Activated CD4-positive, alpha-beta memory T cell treated with anti-CD3 and anti-CD28 coated beads, Interleukin-2, amount 10 ng/mL, durations not matched to agents 7 days and 5 days (primary cell): ENCODE measurements around the gene MED22. TPM values are rescaled to one million over a fixed set of nuclear protein-coding genes. Genes with fewer than 3 reads are reported as not detected.
"Not testable (repeated sequence)": the region's sequence is repeated elsewhere in the genome, so short reads cannot be mapped to it uniquely, and the experiment has no call there.

ENCODE experiments used
- CTCF ChIA-PET: fragments of 350-600 bp; sonication (Branson Sonifier 250); formaldehyde crosslinking; loops from one replicate; lab custom pipeline; 2021; ENCODE audit warnings: antibody characterized with exemption, inconsistent platforms; lab: Charles Lee
- POLR2A ChIA-PET: fragments of 350-600 bp; sonication (Branson Sonifier 250); formaldehyde crosslinking; loops from one replicate; lab custom pipeline; 2021; ENCODE audit warnings: antibody characterized with exemption; lab: Charles Lee
- DNase-seq: peaks from one replicate; pipeline ENCODE4 v3.0.0-alpha.2; 2020
- H3K27ac Mint-ChIP-seq: one replicate; pipeline ENCODE4 v1.8.0; 2021; ENCODE audit warnings: mild to moderate bottlenecking, mixed read lengths
- H3K27me3 Mint-ChIP-seq: one replicate; pipeline ENCODE4 v1.8.0; 2021; ENCODE audit warnings: mixed read lengths
- H3K36me3 Mint-ChIP-seq: one replicate; pipeline ENCODE4 v1.8.0; 2021; ENCODE audit warnings: low read depth, mixed read lengths
- H3K4me1 Mint-ChIP-seq: one replicate; pipeline ENCODE4 v1.8.0; 2021; ENCODE audit warnings: mixed read lengths
- H3K4me3 Mint-ChIP-seq: one replicate; pipeline ENCODE4 v1.8.0; 2021; ENCODE audit warnings: mild to moderate bottlenecking, mixed read lengths
- H3K9me3 Mint-ChIP-seq: one replicate; pipeline ENCODE4 v1.8.0; 2021; ENCODE audit warnings: mixed read lengths
- total RNA-seq, 2 experiments: library from RNA; stranded (reverse); gene quantifications; one replicate each; pipeline ENCODE4 v1.2.3, GENCODE V29; 2021

MED22 gene
- total RNA-seq, 2 experiments from 2014 or later = 21.1 to 23.3 TPM

- no peak overlapping the region for H3K4me3 Mint-ChIP-seq
- no peak overlapping the region for H3K27ac Mint-ChIP-seq
- CTCF ChIA-PET = no interaction called here
- H3K4me1 Mint-ChIP-seq = no peaks in the 10 kb centered on the region
- no peak for DNase-seq
- no peaks in the 10 kb centered on the region for H3K9me3 Mint-ChIP-seq
- peaks cover 12% of the 10 kb centered on the region for H3K27me3 Mint-ChIP-seq
- no peaks in the 10 kb centered on the region for H3K36me3 Mint-ChIP-seq
- POLR2A ChIA-PET = no interaction called here
These were observed 41.4 kb downstream of the MED22 start for GRCh38 chr9:133306242-133307204.

- Mint-ChIP-seq H3K4me1 (no peaks in the 10 kb centered on the region), H3K9me3 (no peaks in the 10 kb centered on the region), H3K27me3 (peaks cover 12% of the 10 kb centered on the region), H3K36me3 (no peaks in the 10 kb centered on the region), H3K4me3 (no peak overlapping the region), H3K27ac (no peak overlapping the region)
- ChIA-PET POLR2A (no interaction called here), CTCF (no interaction called here)
- DNase-seq = no peak
These were observed 42.2 kb downstream of the MED22 start for GRCh38 chr9:133305731-133306130.

DNA sequence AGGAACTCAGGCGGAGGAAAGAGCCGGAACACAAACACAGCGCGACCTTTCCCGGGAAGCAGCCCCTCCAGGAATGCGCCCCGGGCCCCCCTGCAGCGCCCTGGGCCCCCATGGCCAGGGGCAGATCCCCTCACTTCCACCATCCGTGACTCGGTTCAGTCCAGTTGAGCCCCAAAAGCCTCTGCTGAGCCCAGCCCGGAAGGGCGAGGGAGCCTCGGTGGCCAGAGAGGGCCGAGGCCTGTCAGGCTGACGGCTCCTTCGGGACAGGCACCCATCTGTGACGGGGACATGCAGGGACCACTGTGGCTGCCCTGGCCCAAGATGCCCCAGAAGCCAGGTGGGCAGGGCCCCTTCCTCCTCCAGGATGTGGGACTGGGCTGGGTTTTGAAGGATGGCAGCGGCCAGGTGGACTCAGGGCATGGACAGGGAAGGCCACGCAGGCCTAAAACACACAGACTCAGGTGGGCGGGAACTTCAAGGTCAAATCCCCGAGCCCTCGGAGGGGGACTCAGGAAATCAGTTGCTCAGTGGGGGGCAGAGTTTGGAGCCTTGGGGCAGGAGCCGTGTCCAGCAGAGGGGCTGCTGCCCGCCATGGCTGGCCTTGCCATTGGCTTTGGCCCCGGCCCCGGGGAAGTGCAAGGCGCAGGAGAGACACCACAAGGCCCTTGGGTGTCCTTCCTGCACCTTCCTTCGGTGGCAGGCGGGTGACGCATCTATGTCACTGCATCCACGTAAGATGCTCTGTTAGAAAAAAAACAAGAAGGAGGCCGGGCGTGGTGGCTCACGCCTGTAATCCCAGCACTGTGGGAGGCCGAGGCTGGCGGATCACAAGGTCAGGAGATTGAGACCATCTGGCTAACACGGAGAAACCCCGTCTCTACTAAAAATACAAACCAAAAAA, 43.2 kb downstream of the MED22 start:
- Mint-ChIP-seq H3K4me3 (no peak overlapping the region), H3K4me1 (no peaks in the 10 kb centered on the region), H3K36me3 (no peaks in the 10 kb centered on the region), H3K9me3 (no peaks in the 10 kb centered on the region), H3K27ac (no peak overlapping the region), H3K27me3 (peaks cover 10% of the 10 kb centered on the region)
- no peak for DNase-seq
- ChIA-PET CTCF (no interaction called here), POLR2A (no interaction called here)

DNA sequence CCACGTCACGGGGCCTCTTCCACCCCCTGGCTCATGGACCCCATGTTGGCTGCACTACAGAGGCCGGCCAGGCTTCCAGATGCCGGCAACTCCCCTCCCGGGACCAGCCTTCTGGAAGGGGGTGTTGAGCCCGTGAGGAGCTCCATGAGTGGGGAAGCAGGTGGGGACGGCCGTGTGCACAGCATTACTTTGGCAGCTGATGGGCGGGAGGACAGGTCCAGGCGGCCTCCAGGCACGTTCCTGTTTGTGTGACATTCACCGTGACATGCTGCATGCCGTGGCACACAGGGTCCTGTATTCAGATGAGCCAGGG, 43.8 kb downstream of the MED22 start:
- POLR2A ChIA-PET = no interaction called here
- peaks cover 7% of the 10 kb centered on the region for H3K27me3 Mint-ChIP-seq
- H3K4me1 Mint-ChIP-seq = no peaks in the 10 kb centered on the region
- no peak for DNase-seq
- H3K9me3 Mint-ChIP-seq = no peaks in the 10 kb centered on the region
- CTCF ChIA-PET = no interaction called here
- H3K27ac Mint-ChIP-seq = no peak overlapping the region
- no peak overlapping the region for H3K4me3 Mint-ChIP-seq
- no peaks in the 10 kb centered on the region for H3K36me3 Mint-ChIP-seq

DNA sequence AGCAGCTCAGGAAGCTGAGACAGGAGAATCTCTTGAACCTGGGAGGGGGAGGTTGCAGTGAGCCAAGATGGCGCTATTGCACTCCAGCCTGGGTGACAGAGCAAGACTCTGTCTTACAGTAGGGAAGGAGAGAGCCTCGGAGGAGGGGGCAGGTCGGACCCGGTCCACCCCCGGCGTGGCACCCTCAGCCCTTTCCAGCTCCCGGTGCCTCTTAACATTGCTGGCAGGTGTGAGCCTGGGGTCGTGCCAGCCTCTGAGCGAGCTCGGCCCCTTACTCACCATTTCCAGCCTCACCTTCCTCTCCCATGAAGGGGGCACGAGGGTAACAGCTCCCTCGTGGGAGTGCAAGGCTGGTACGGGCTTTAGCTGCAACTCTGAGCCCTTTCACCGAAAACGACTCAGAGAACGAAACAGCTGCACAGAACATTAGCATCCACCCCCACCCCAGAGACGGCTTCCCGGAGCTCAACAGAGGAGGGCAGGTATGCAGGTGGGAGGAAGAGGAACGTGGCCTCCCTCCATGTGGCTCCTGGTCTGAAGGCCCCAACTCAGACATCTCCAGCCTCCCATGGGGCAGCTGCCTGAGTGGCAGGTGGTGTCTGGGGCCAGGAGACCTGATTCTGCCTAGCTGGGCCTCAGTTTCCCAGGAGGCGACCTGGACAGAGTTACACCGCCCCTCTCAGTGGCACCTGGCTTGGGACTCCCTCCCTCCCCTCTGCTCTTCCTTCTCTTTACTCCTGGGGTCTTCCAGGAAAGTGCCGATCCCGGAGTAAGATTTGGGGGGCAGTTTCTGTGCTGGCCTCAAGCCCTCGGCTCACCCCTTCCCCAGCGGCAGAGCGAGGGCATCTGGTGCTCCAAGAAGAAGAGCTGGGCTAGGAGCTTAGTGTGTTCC, 44.4 kb downstream of the MED22 start:
- H3K27me3 Mint-ChIP-seq = peaks cover 6% of the 10 kb centered on the region
- no peak overlapping the region for H3K27ac Mint-ChIP-seq
- no peaks in the 10 kb centered on the region for H3K36me3 Mint-ChIP-seq
- no peaks in the 10 kb centered on the region for H3K4me1 Mint-ChIP-seq
- ChIA-PET CTCF (no interaction called here), POLR2A (no interaction called here)
- no peaks in the 10 kb centered on the region for H3K9me3 Mint-ChIP-seq
- no peak for DNase-seq
- H3K4me3 Mint-ChIP-seq = no peak overlapping the region

GRCh38 chr9:133301253-133302230, 46.4 kb downstream of the MED22 start:
- Mint-ChIP-seq H3K4me1 (no peaks in the 10 kb centered on the region), H3K36me3 (no peaks in the 10 kb centered on the region), H3K4me3 (no peak overlapping the region), H3K9me3 (no peaks in the 10 kb centered on the region), H3K27ac (no peak overlapping the region), H3K27me3 (peaks cover 7% of the 10 kb centered on the region)
- CTCF ChIA-PET = no interaction called here
- no peak for DNase-seq
- POLR2A ChIA-PET = no interaction called here

- H3K36me3 Mint-ChIP-seq, H3K4me1 Mint-ChIP-seq, H3K27ac Mint-ChIP-seq, DNase-seq, H3K9me3 Mint-ChIP-seq, POLR2A ChIA-PET, H3K4me3 Mint-ChIP-seq, H3K27me3 Mint-ChIP-seq: not testable (repeated sequence)
- CTCF ChIA-PET = interaction anchor here (0.6 kb wide), 1 partner anchor 793 kb away, joined by 3 read pairs; no protein-coding TSS in a partner anchor
These were observed 47.9 kb downstream of the MED22 start for GRCh38 chr9:133299996-133300395.

GRCh38 chr9:133294257-133294656, 53.7 kb downstream of the MED22 start:
- H3K4me1 Mint-ChIP-seq = no peaks in the 10 kb centered on the region
- no peak overlapping the region for H3K27ac Mint-ChIP-seq
- H3K36me3 Mint-ChIP-seq = peaks cover 3% of the 10 kb centered on the region
- peaks cover 10% of the 10 kb centered on the region for H3K27me3 Mint-ChIP-seq
- ChIA-PET POLR2A (no interaction called here), CTCF (no interaction called here)
- DNase-seq = no peak
- peaks cover 12% of the 10 kb centered on the region for H3K9me3 Mint-ChIP-seq
- H3K4me3 Mint-ChIP-seq = no peak overlapping the region

DNA sequence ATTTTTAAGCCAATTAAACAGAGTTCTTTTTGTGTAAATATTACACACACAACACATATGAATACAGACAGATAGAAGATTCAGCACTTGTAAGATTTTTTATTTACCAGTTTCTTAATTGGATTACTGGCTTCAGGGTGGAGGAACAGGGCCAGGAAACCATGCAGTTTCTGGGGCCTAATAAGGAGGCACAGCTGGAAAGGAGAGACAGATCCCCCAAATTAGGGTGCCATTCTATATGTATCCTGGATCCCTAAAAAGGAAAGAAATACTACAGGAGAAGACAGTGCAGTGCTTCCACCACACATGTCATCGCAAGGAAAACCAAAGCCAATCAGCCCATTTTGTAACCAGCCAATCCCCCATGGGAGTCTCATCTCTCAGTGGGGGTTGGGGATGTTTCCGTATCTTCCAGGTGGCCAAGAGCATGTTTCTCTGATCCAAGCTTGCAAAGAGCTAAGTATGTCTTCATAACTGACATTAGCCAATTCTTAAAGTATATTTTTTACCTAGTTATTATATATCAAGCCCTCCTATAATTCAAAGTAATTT, 57.1 kb downstream of the MED22 start:
- H3K36me3 Mint-ChIP-seq = peaks cover 3% of the 10 kb centered on the region
- ChIA-PET CTCF (no interaction called here), POLR2A (no interaction called here)
- DNase-seq = no peak
- peaks cover 18% of the 10 kb centered on the region for H3K9me3 Mint-ChIP-seq
- no peaks in the 10 kb centered on the region for H3K4me1 Mint-ChIP-seq
- H3K4me3 Mint-ChIP-seq = no peak overlapping the region
- H3K27ac Mint-ChIP-seq = no peak overlapping the region
- peaks cover 12% of the 10 kb centered on the region for H3K27me3 Mint-ChIP-seq
